SK-N-MC (cell line): ENCODE results near the gene PERM1.

Experiments used
- EZH2 ChIP-seq: fragments of 200-600 bp; sonication (generic); IDR thresholded peaks from one replicate; pipeline ENCODE4 v1.6.1; 2017; ENCODE audit warnings: antibody characterized with exemption
- FOXP2 ChIP-seq: optimal IDR thresholded peaks from 2 replicates; pipeline ENCODE3; 2011; ENCODE audit warnings: mild to moderate bottlenecking, moderate library complexity; ENCODE audit not compliant: insufficient read depth; ENCODE audit errors: extremely low read length, control extremely low read depth
- POLR2AphosphoS5 ChIP-seq: IDR thresholded peaks from 2 replicates; pipeline ENCODE4 v1.6.1; 2012; ENCODE audit warnings: mild to moderate bottlenecking, low read depth, low read length, borderline replicate concordance

DNA sequence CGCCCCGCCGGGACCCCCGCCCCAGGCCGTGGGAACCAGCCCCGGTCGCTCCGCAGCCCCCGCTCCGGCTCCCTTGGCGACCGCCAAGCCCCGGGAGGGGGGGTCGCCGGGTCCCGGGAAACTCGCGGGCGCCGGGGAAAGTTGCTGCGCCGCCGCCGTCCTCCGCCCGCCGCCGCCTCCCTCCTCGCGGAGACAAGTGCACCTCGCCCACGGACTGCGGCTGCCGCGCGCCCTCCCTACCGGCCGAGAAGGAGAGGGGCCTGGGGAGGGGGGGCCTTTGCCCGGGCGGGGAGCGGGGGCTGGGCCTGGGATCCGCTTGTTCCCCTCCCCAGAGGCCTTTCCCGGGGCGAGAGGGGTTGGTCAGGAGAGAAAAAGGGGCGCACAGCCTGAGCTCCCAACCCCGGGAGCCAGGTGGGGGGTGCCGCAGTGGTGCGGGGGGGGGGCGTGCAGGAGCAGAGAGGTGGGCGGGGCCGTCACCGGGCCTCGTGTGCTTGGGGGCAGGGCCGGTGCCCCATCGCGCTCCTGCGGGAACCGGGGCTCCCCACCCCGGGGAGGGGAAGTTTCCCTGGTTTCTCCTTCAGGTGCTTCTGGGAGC lies 38.6 kb upstream of the PERM1 start:
- TF ChIP-seq POLR2AphosphoS5 = no peak
- no peak for TF ChIP-seq EZH2
- no peak for TF ChIP-seq FOXP2
